PC-9 (cell line): ENCODE results near the gene SCNN1B. TPM values are rescaled to one million over a fixed set of nuclear protein-coding genes. Genes with fewer than 3 reads are reported as not detected.

Source experiments
- BruUV-seq: library from RNA; stranded (reverse); fragments of 400-500 nt; replicated peaks from 2 replicates; lab custom pipeline; 2021; lab: Mats Ljungman, UMichigan
- CTCF ChIA-PET: fragments of 300-600 bp; sonication (Branson Sonifier 250); formaldehyde crosslinking; loops from one replicate; lab custom pipeline; 2022; ENCODE audit warnings: antibody characterized with exemption; lab: Charles Lee
- POLR2A ChIA-PET: fragments of 300-600 bp; sonication (Branson Sonifier 250); formaldehyde crosslinking; loops from one replicate; lab custom pipeline; 2022; ENCODE audit warnings: antibody characterized with exemption; ENCODE audit not compliant: unreplicated experiment; lab: Charles Lee
- DNase-seq, 2 experiments: peaks; one replicate each; pipeline versions ENCODE4 v3.0.0 to v3.0.0-alpha.2; 2015 to 2022; ENCODE audit warnings: mixed read lengths in 1 of 2
- H2AFZ ChIP-seq: fragments of 200-600 bp; sonication (generic); 2 replicates; pipeline ENCODE4 v1.8.1; 2017; ENCODE audit warnings: antibody characterized with exemption
- H3F3A ChIP-seq: fragments of 200-600 bp; sonication (generic); 2 replicates; pipeline ENCODE4 v1.8.1; 2017; ENCODE audit warnings: antibody characterized with exemption, mild to moderate bottlenecking, low read depth; ENCODE audit not compliant: insufficient read depth
- H3K27ac ChIP-seq: fragments of 200-600 bp; sonication (generic); 2 replicates; pipeline ENCODE4 v1.6.1; 2016; ENCODE audit warnings: mixed run types
- H3K27me3 ChIP-seq: fragments of 200-600 bp; sonication (generic); 2 replicates; pipeline ENCODE4 v1.6.1; 2016; ENCODE audit warnings: low read depth, mixed run types; ENCODE audit not compliant: insufficient read depth
- H3K36me3 ChIP-seq: fragments of 200-600 bp; sonication (generic); 2 replicates; pipeline ENCODE4 v1.6.1; 2016; ENCODE audit warnings: low read depth, mixed run types
- H3K4me1 ChIP-seq: fragments of 200-600 bp; sonication (generic); replicated peaks from 2 replicates; pipeline ENCODE4 v1.6.1; 2016; ENCODE audit warnings: mixed run types; ENCODE audit not compliant: insufficient read depth
- H3K4me2 ChIP-seq: fragments of 200-600 bp; sonication (generic); 2 replicates; pipeline ENCODE4 v1.6.1; 2017; ENCODE audit warnings: mixed run types
- H3K4me3 ChIP-seq: fragments of 200-600 bp; sonication (generic); 2 replicates; pipeline ENCODE4 v1.6.1; 2016; ENCODE audit warnings: mixed run types
- H3K79me2 ChIP-seq: fragments of 200-600 bp; sonication (generic); 2 replicates; pipeline ENCODE4 v1.6.1; 2017; ENCODE audit warnings: low read depth, mixed run types
- H3K9me2 ChIP-seq: fragments of 200-600 bp; sonication (generic); 2 replicates; pipeline ENCODE4 v1.8.1; 2017; ENCODE audit warnings: mild to moderate bottlenecking; ENCODE audit not compliant: insufficient read depth
- H3K9me3 ChIP-seq: fragments of 200-600 bp; sonication (generic); 2 replicates; pipeline ENCODE4 v1.8.1; 2016; ENCODE audit warnings: low read depth; ENCODE audit not compliant: insufficient read depth
- H4K20me1 ChIP-seq: fragments of 200-600 bp; sonication (generic); 2 replicates; pipeline ENCODE4 v1.8.1; 2017; ENCODE audit not compliant: insufficient read depth
- CTCF ChIP-seq: fragments of 200-600 bp; sonication (generic); conservative IDR thresholded peaks from 2 replicates; pipeline ENCODE4 v1.6.1; 2017; ENCODE audit warnings: mixed run types, antibody characterized with exemption, mild to moderate bottlenecking, moderate library complexity
- EZH2 ChIP-seq: fragments of 200-600 bp; sonication (generic); IDR thresholded peaks from 2 replicates; pipeline ENCODE4 v1.8.0; 2017; ENCODE audit warnings: antibody characterized with exemption, low read depth
- intact Hi-C: fragments of 100-400 bp; cut with micrococcal nuclease; formaldehyde crosslinking; loops from one replicate; pipeline ENCODE4 v1.10.0; 2022; ENCODE audit not compliant: unreplicated experiment
- total RNA-seq: library from RNA; stranded (reverse); gene quantifications from 2 replicates; pipeline ENCODE4 v1.2.3, GENCODE V29; 2021

The SCNN1B gene
- total RNA-seq, 1 experiment from 2014 or later, result 0.57 TPM

- no peaks in the 10 kb centered on the region for H3K27me3 ChIP-seq
- no peak overlapping the region for H3K4me3 ChIP-seq
- H3K4me2 ChIP-seq, result no peak overlapping the region
- H3K79me2 ChIP-seq, result no peaks in the 10 kb centered on the region
- TF ChIP-seq EZH2 (no peak), CTCF (no peak)
- no peak for DNase-seq
- ChIA-PET POLR2A (no interaction called here), CTCF (interaction anchor here (0.6 kb wide), 1 partner anchor 26 kb away, joined by 10 read pairs; no protein-coding TSS in a partner anchor)
- no TSS peak for BruUV-seq
- intact Hi-C loops, result loop anchor here (10.0 kb wide), 1 partner anchor 142 kb away; no protein-coding TSS in a partner anchor
- no peaks in the 10 kb centered on the region for H4K20me1 ChIP-seq
- peaks cover 7% of the 10 kb centered on the region for H3F3A ChIP-seq
- H3K4me1 ChIP-seq, result peaks cover 58% of the 10 kb centered on the region
- no peak overlapping the region for H3K27ac ChIP-seq
- no peak overlapping the region for H2AFZ ChIP-seq
- no peaks in the 10 kb centered on the region for H3K9me2 ChIP-seq
- no peaks in the 10 kb centered on the region for H3K36me3 ChIP-seq
- H3K9me3 ChIP-seq, result no peaks in the 10 kb centered on the region
Observed at GRCh38 chr16:23293016-23293415, 9.1 kb upstream of the SCNN1B start.

- peaks cover 52% of the 10 kb centered on the region for H3K4me1 ChIP-seq
- no TSS peak for BruUV-seq
- POLR2A ChIA-PET, result interaction anchor here (0.6 to 0.8 kb wide), 2 partner anchors 24 to 71 kb away, joined by 3 to 7 read pairs; no protein-coding TSS in a partner anchor
Observed at GRCh38 chr16:23294260-23294659, 7.8 kb upstream of the SCNN1B start.

GRCh38 chr16:23296994-23297393 is 5.1 kb upstream of the SCNN1B start:
- Histone ChIP-seq H4K20me1 (no peaks in the 10 kb centered on the region), H3K27ac (peak overlapping the region; percentile 42), H3K4me3 (0 out of 2 replicates have a peak overlapping the region, but pooled peaks have one; percentile 13), H3K4me1 (peaks cover 42% of the 10 kb centered on the region), H3K27me3 (no peaks in the 10 kb centered on the region), H3K36me3 (no peaks in the 10 kb centered on the region), H3K9me2 (no peaks in the 10 kb centered on the region), H3K9me3 (no peaks in the 10 kb centered on the region), H3F3A (peaks cover 25% of the 10 kb centered on the region), H3K79me2 (no peaks in the 10 kb centered on the region), H2AFZ (0 out of 2 replicates have a peak overlapping the region, but pooled peaks have one; percentile 45), H3K4me2 (peak overlapping the region; percentile 54)
- ChIA-PET CTCF (no interaction called here), POLR2A (no interaction called here)
- peak; percentile 29 to 86 for DNase-seq
- no TSS peak for BruUV-seq
- intact Hi-C loops, result loop anchor here (10.0 kb wide), 1 partner anchor 138 kb away; no protein-coding TSS in a partner anchor
- TF ChIP-seq CTCF, result peak; percentile 55; the same call in 1 of the 2 replicates
- no peak for TF ChIP-seq EZH2

More at GRCh38 chr16:23294260-23294659, 7.8 kb upstream of the SCNN1B start:
- Histone ChIP-seq H2AFZ (no peak overlapping the region), H4K20me1 (no peaks in the 10 kb centered on the region), H3F3A (peaks cover 14% of the 10 kb centered on the region), H3K27me3 (no peaks in the 10 kb centered on the region), H3K9me2 (no peaks in the 10 kb centered on the region), H3K4me3 (no peak overlapping the region), H3K9me3 (no peaks in the 10 kb centered on the region), H3K4me2 (peak overlapping the region; percentile 39), H3K79me2 (no peaks in the 10 kb centered on the region), H3K27ac (no peak overlapping the region), H3K36me3 (no peaks in the 10 kb centered on the region)
- CTCF ChIA-PET, result interaction anchor here (0.7 kb wide), 1 partner anchor 81 kb away, joined by 3 read pairs; no protein-coding TSS in a partner anchor
- intact Hi-C loops, result loop anchor here (10.0 kb wide), 1 partner anchor 141 kb away; no protein-coding TSS in a partner anchor
- no peak for DNase-seq
- TF ChIP-seq CTCF, result no peak
- TF ChIP-seq EZH2, result no peak
